T-helper 17 cell (primary cell): ENCODE data around the gene OR2C1. TPM values are rescaled to one million over a fixed set of nuclear protein-coding genes. Genes with fewer than 3 reads are reported as not detected.

Source experiments
- ATAC-seq: fragments of 150-1000 bp; cut with Tn5 transposase; 2 replicates; pipeline ENCODE4 v1.10.0; 2021; ENCODE audit warnings: mild to moderate bottlenecking, moderate library complexity
- DNase-seq, 3 donors: peaks; one replicate each; pipeline versions ENCODE4 v3.0.0 to v3.0.0-alpha.2; 2020 to 2021
- H3K9me3 ChIP-seq: one replicate; pipeline ENCODE4 v1.7.0; 2013; ENCODE audit warnings: low read length, mild to moderate bottlenecking; ENCODE audit not compliant: control insufficient read depth, poor library complexity, severe bottlenecking
- H3K27ac Mint-ChIP-seq: one replicate; pipeline ENCODE4 v1.8.0; 2022; ENCODE audit warnings: mild to moderate bottlenecking, moderate library complexity, mixed read lengths
- H3K27me3 Mint-ChIP-seq: one replicate; pipeline ENCODE4 v1.8.0; 2022; ENCODE audit warnings: mixed read lengths
- H3K36me3 Mint-ChIP-seq: one replicate; pipeline ENCODE4 v1.8.0; 2022; ENCODE audit warnings: low read depth, mixed read lengths
- H3K4me1 Mint-ChIP-seq: one replicate; pipeline ENCODE4 v1.8.0; 2022; ENCODE audit warnings: mild to moderate bottlenecking, mixed read lengths
- H3K4me3 Mint-ChIP-seq: one replicate; pipeline ENCODE4 v1.8.0; 2022; ENCODE audit warnings: mild to moderate bottlenecking, moderate library complexity, mixed read lengths
- total RNA-seq, 4 donors: library from RNA in 2 of 4; stranded (reverse) in 2 of 4; gene quantifications; one replicate each; pipeline ENCODE4 v1.2.3 and lab custom pipeline; 2022 to 2026

Gene OR2C1
- total RNA-seq, 2 donors from 2014 or later = not detected

DNA sequence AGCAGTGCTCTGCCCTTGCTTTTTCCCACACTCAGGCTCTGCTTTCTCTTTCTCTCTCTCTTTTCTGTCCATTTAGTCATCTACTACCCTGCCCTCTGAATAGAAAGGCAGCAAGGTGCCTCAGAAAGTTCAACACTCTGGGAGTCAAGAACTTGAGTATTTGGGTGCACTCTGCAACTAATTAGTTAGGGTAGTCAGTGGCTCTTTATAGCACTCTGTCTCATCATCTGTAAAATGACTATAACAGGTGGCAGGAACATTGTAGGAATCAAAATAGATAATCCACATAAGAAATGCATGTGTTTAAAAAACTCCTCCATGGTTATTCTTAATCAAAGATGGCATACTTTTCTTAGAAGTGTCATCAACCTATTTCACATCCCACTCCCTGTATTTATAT is 7.2 kb downstream of the OR2C1 start:
- Mint-ChIP-seq H3K27ac (no peak overlapping the region), H3K4me1 (no peaks in the 10 kb centered on the region)

DNA sequence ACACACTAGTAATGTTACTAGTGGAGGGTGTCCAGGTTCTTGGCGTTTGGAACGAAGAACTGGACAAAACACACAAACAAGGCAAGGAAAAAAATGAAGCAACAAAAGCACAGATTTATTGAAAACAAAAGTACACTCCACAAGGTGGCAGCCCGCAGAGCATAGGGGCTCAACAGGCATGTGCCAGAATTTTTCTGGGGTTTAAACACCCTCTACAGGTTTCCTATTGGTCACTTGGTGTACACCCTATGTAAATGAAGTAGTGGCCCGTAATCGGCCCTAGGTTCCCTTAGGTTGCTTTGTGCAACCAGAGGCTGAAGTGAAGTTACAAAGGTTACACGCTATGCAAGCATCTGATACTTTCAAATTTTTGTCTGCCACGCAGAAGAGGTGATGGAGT is 8.1 kb downstream of the OR2C1 start:
- Mint-ChIP-seq H3K4me3 (no peak overlapping the region), H3K36me3 (no peaks in the 10 kb centered on the region), H3K4me1 (no peaks in the 10 kb centered on the region), H3K27me3 (peaks cover 19% of the 10 kb centered on the region), H3K27ac (no peak overlapping the region)
- no peak for ATAC-seq
- no peak for DNase-seq
- no peaks in the 10 kb centered on the region for H3K9me3 ChIP-seq

More for the DNA sequence above, 7.2 kb downstream of the OR2C1 start:
- ATAC-seq (no peak), DNase-seq (no peak)
- no peak overlapping the region for H3K4me3 Mint-ChIP-seq
- H3K9me3 ChIP-seq = no peaks in the 10 kb centered on the region
- peaks cover 21% of the 10 kb centered on the region for H3K27me3 Mint-ChIP-seq
- H3K36me3 Mint-ChIP-seq = no peaks in the 10 kb centered on the region

DNA sequence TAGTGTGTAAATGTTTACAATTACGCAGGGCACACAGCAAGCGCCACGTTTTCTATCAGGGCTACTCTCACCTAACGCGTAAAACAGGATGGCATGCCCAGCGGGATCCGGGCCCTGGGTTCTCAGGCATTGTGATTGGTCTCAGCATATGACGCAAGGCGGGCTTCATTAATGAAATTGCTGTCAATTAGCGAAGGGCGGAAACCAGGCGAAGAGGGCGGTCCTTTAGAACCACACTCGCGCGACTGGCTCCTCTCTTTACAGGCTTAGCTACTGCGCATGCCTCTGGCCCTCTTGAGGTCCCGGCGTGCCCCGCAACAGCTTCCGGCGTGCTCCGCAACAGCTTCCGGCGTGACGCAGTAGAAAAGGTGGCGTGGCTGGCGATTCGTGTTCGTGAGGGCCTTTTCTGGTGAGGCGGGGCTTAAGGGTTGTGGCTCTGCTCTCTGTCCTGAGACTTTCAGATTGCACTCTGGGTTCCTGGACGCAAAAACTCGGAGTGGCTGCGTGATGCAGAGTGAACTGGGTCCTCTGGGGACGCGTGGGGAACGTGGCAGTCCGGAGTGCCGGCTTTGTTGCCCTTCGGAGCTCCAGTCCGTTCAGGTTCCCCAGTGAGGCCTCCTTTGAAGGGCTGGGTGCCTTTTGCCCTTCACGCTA is 9.2 kb downstream of the OR2C1 start:
- Mint-ChIP-seq H3K4me3 (peak overlapping the region; percentile 78), H3K27me3 (peaks cover 10% of the 10 kb centered on the region), H3K4me1 (no peaks in the 10 kb centered on the region), H3K36me3 (no peaks in the 10 kb centered on the region), H3K27ac (peak overlapping the region; percentile 74)
- DNase-seq (peak; percentile 63 to 66 (median 65)), ATAC-seq (peak; percentile 94)
- no peaks in the 10 kb centered on the region for H3K9me3 ChIP-seq

DNA sequence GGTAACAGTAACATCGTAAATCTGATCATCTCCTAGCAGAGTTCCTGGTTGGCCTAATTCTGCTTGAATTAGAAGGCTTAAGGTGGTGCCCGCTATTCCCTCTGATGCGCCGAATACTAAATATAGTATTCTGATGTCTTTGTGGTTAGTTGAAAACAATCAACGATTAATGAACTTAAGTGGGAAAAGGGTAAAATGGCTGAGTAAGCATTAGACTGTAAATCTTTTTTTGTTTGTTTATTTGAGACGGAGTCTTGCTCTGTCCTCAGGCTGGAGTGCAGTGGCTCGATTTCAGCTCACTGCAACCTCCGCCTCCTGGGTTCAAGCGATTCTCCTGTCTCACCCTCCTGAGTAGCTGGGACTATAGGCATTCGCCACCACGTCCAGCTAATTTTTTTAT is 13.4 kb downstream of the OR2C1 start:
- Mint-ChIP-seq H3K4me3 (no peak overlapping the region), H3K27me3 (no peaks in the 10 kb centered on the region), H3K36me3 (no peaks in the 10 kb centered on the region), H3K4me1 (no peaks in the 10 kb centered on the region), H3K27ac (no peak overlapping the region)
- no peak for ATAC-seq
- H3K9me3 ChIP-seq = no peaks in the 10 kb centered on the region
- no peak for DNase-seq

DNA sequence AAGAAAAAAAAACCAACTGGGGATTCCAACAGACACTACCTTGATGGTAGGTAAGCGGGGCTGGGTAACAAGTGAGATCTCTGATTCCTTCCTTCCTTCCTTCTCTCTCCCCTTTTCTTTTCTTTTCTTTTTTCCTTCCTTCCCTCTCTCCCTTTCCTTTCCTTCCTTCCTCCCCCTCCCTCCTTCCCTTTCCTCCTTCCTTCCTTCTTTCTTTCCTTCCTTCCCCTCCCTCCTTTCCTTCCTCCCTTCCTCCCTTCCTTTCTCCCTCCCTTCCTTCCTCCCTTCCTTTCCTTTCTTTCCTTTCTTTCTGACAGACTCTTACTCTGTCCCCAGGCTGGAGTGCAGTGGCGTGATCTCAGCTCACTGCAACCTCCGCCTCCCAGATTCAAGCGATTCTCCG is 20.0 kb downstream of the OR2C1 start:
- H3K4me1 Mint-ChIP-seq = no peaks in the 10 kb centered on the region
- no peak overlapping the region for H3K4me3 Mint-ChIP-seq
- no peak for ATAC-seq
- H3K27ac Mint-ChIP-seq = no peak overlapping the region
- no peak for DNase-seq
- no peaks in the 10 kb centered on the region for H3K27me3 Mint-ChIP-seq
- H3K36me3 Mint-ChIP-seq = peaks cover 2% of the 10 kb centered on the region
- H3K9me3 ChIP-seq = peaks cover 7% of the 10 kb centered on the region

DNA sequence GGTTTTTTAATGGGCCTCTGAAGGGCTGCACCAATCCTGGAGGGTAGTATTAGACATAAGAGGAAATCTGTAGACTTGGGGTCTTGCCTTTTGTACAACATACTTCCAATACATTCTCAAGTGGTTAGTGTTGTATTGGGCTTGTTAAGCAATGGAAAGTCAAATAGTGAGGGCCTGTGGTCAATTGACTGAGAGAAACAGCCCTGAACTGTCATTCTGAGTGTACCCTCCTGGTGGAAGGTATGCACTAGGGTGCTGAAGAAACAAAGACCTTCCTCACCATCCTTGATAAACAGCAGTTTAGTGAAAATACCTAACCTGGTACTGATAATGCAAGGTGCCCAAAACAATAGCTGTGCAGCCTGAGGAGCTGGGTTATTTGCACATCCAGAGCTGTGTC is 22.2 kb downstream of the OR2C1 start:
- peaks cover 23% of the 10 kb centered on the region for H3K9me3 ChIP-seq
- Mint-ChIP-seq H3K36me3 (peaks cover 5% of the 10 kb centered on the region), H3K27ac (no peak overlapping the region), H3K4me3 (no peak overlapping the region), H3K27me3 (no peaks in the 10 kb centered on the region), H3K4me1 (no peaks in the 10 kb centered on the region)
- ATAC-seq = no peak
- no peak for DNase-seq

DNA sequence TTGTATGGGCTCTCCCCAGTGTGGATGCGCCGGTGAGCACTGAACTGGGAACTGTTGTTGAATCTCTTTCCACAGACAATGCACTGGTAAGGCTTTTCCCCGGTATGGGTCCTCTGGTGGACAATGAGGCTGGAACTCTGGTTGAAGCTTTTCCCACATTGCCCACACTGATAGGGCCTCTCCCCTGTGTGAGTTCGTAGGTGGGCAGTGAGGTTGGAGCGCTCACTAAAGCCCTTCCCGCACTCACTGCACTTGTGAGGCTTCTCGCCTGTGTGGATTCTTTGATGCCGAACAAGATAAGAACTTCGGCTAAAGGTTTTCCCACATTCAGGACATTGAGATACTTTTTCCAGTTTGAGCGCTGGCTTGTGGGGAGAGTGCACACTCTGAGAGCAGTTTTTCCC is 27.4 kb downstream of the OR2C1 start:
- DNase-seq = no peak
- ATAC-seq = no peak
- H3K9me3 ChIP-seq = peaks cover 52% of the 10 kb centered on the region
- Mint-ChIP-seq H3K36me3 (peaks cover 6% of the 10 kb centered on the region), H3K27me3 (no peaks in the 10 kb centered on the region), H3K4me3 (no peak overlapping the region), H3K27ac (no peak overlapping the region), H3K4me1 (no peaks in the 10 kb centered on the region)

DNA sequence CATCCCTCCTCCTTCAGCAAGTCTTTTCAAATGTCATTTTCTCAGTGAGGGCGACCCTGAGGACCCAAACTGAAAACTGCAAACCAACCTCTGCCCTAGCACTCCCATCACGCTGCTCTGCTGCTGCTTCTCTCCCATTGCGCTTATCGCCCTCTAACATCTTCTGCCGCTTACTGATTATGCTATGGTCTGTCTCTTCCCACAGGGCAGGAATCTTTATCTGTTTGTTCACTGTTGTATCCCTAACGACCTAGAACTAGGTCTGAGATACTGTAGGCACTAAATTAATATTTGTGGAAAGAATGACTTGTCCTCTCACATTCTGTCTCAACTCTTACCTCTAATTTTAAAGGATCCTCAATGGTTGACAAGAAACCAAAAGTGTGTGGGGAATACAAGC is 32.6 kb downstream of the OR2C1 start:
- Mint-ChIP-seq H3K27me3 (no peaks in the 10 kb centered on the region), H3K4me1 (no peaks in the 10 kb centered on the region), H3K4me3 (no peak overlapping the region), H3K36me3 (peaks cover 8% of the 10 kb centered on the region), H3K27ac (no peak overlapping the region)
- no peak for ATAC-seq
- DNase-seq = no peak
- H3K9me3 ChIP-seq = peaks cover 43% of the 10 kb centered on the region

DNA sequence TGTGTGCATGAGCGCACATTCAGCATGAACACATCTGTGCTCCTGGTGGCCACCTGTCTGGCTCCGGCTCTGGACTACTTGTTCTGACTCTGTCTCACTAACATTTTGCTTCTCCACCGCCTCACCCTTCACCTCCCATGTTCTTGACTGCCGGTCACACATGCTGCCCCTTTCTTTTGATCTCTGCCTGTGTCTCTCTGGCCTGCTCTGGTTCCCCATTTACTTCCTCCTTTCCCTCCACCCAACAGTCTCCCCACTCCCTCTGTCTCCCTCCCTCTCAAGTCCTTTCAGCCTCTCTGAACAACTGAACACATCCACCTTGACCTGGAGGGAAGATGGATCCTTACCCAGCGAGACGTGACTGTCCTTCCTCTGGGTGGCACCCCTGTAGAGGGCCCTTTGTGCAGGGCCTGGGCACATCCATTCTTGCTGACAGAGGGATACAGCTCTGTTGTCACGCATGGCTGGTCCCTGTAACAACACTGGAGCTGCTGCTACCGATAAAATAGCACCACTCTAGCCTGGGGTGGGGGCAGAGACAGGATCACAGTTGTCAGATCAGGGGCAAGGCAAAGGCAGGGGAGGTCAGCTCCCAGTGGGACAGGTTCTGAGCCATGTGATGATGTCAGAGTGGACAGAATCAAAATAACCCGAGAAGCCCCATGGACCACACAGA is 34.1 kb downstream of the OR2C1 start:
- Mint-ChIP-seq H3K36me3 (peaks cover 14% of the 10 kb centered on the region), H3K4me1 (no peaks in the 10 kb centered on the region), H3K27ac (no peak overlapping the region), H3K27me3 (no peaks in the 10 kb centered on the region), H3K4me3 (no peak overlapping the region)
- DNase-seq = no peak
- peaks cover 36% of the 10 kb centered on the region for H3K9me3 ChIP-seq
- no peak for ATAC-seq

DNA sequence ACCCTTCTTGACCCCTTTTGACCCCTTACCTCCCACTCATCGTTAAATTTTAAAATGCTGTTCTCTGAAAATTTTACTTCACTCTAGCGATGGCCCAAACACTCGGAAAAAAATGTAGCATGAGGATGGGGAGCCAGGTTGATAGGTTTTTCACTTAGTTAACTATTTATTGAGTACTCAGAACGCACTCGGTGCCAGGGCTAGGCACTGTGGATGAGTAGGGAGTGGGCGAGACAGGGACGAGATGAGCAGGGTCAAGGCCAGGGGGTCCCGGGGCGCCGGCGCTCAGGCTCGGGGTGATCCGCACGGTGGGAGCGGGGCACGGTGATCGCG is 44.7 kb downstream of the OR2C1 start:
- no peak for DNase-seq
- Mint-ChIP-seq H3K4me3 (peak overlapping the region; percentile 94), H3K27me3 (no peaks in the 10 kb centered on the region), H3K4me1 (peaks cover 12% of the 10 kb centered on the region), H3K27ac (peak overlapping the region; percentile 27), H3K36me3 (peaks cover 5% of the 10 kb centered on the region)
- no peak for ATAC-seq
- peaks cover 3% of the 10 kb centered on the region for H3K9me3 ChIP-seq

DNA sequence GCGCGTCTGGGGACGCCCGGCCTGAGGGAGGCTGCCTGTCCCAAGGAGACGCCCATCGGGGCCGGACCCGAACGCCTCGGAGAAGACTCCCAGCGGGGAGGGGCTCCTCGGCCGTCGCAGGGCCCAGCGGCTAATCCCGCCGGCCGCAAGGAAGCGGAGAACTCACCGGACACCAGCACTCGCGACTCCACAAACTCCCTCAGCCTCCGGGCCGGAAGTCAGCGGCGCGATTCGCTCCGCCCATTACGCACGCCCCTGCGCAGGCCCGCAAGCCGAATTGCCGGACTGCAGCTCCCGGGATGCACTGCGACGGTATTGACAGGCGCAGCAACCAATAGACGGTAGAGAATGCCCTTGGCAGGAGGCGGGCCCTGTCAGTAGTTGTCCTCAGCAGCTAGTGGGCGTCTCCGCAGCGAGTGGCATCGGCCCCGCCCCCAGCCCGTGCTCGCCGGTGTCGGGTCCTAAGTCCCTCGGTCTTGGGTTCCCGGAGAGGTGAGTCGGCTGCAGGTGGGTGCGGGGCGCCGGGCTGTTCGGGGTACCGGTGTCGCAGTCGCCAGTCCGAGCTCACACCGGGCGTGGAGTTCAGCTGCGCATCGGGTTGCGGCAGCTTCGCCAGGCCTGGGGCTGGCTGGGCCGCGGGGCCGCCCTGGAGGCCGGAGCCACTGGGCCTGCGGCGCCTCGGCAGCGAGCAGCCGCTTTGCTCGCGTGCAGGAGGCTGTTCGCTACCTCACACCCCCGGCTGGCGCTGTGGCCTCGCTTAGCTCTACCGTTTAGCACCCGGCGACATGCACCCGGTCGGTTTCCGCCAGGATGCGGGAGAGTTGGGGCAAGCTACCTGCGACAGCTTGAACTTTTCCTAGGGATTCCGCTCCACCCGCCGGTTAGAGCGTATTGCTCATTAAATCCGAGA is 45.3 kb downstream of the OR2C1 start, which contains the start of the genes ZNF174 and ZSCAN32:
ZNF174 (plus strand) TSS at position 437 of the 910 bp plus-strand sequence. CDS start 790 bp downstream, outside the sequence.
ZSCAN32 (minus strand) TSS at position 226 of the 910 bp plus-strand sequence. CDS start 3,447 bp downstream, outside the sequence.
- H3K4me1 Mint-ChIP-seq = peaks cover 12% of the 10 kb centered on the region
- peak; percentile 98 for ATAC-seq
- H3K36me3 Mint-ChIP-seq = peaks cover 6% of the 10 kb centered on the region
- peak within 1 kb of the TSS; percentile 94 for H3K4me3 Mint-ChIP-seq
- DNase-seq = peak; percentile 94 to 97 (median 96)
- no peaks in the 10 kb centered on the region for H3K27me3 Mint-ChIP-seq
- H3K9me3 ChIP-seq = peaks cover 6% of the 10 kb centered on the region
- H3K27ac Mint-ChIP-seq = peak within 1 kb of the TSS; percentile 27

DNA sequence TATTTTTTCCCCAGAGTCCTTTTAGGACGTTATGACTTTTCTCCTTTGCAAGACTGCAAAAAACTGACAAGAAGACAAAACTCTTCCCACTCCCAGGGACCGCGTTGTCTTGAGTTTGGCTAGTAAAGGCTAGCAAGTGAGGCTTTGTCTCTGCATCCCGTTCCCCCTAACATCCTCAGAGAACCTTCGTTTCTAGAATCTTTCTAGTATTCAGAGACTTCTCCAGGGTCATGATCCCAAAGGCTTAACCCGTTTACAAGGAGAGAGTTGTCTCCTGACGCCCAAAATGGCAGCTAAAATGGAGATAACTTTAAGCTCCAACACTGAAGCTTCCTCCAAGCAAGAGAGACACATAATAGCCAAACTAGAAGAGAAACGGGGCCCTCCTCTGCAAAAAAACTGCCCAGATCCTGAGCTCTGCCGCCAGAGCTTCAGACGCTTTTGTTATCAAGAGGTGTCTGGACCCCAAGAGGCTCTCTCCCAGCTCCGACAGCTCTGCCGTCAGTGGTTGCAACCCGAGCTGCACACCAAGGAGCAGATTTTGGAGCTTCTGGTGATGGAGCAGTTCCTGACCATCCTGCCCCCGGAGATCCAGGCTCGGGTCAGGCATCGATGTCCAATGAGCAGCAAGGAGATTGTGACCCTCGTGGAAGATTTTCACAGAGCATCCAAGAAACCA is 46.2 kb downstream of the OR2C1 start:
- no peak for DNase-seq
- Mint-ChIP-seq H3K36me3 (peaks cover 2% of the 10 kb centered on the region), H3K4me1 (peaks cover 12% of the 10 kb centered on the region), H3K27ac (peak overlapping the region; percentile 10), H3K4me3 (peak overlapping the region; percentile 94), H3K27me3 (no peaks in the 10 kb centered on the region)
- peaks cover 9% of the 10 kb centered on the region for H3K9me3 ChIP-seq
- ATAC-seq = no peak
